Panc1 (cell line): ENCODE data around the gene LYSMD2.

ENCODE experiments used
- POLR2AphosphoS5 ChIP-seq: IDR thresholded peaks from 2 replicates; pipeline ENCODE4 v1.6.1; 2012; ENCODE audit warnings: mild to moderate bottlenecking, low read depth, low read length, moderate library complexity
- SIN3A ChIP-seq: IDR thresholded peaks from 2 replicates; pipeline ENCODE4 v1.6.1; 2012; ENCODE audit warnings: low read depth, mild to moderate bottlenecking, low read length, moderate library complexity, borderline replicate concordance; ENCODE audit not compliant: insufficient read depth
- TF ChIP-seq, protein P1 (sequence below): fragments of 450-650 bp; IDR thresholded peaks from 2 replicates; pipeline ENCODE4 v1.5.1; 2017; ENCODE audit warnings: mild to moderate bottlenecking

DNA sequence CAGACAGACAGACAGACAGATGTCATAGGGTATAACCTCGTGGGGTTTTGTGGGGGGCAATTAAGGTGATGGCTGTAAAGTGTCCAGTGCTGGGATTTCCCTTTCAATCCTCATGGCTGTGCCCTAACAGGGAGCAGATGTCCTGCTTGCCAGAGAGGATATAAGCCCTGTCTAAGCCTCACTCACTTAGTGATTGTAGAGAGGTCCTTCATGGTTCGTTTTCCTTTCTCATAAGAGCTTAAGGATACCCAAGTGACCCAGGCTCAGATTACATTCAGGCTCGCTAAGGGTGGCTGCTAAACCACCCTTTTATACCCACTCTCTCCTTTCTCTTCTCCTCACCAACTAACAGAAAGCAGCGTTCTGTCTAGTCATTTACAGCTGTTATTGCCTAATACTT lies 19.2 kb downstream of the LYSMD2 start:
- TF ChIP-seq SIN3A = no peak
- TF ChIP-seq, protein P1, sequence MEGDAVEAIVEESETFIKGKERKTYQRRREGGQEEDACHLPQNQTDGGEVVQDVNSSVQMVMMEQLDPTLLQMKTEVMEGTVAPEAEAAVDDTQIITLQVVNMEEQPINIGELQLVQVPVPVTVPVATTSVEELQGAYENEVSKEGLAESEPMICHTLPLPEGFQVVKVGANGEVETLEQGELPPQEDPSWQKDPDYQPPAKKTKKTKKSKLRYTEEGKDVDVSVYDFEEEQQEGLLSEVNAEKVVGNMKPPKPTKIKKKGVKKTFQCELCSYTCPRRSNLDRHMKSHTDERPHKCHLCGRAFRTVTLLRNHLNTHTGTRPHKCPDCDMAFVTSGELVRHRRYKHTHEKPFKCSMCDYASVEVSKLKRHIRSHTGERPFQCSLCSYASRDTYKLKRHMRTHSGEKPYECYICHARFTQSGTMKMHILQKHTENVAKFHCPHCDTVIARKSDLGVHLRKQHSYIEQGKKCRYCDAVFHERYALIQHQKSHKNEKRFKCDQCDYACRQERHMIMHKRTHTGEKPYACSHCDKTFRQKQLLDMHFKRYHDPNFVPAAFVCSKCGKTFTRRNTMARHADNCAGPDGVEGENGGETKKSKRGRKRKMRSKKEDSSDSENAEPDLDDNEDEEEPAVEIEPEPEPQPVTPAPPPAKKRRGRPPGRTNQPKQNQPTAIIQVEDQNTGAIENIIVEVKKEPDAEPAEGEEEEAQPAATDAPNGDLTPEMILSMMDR = no peak
- TF ChIP-seq POLR2AphosphoS5 = no peak
